Parathyroid adenoma (tissue), 2 donors: ENCODE results near the gene GPC6.

Experiments used
- H2AFZ ChIP-seq: fragments of 300-600 bp; sonication (generic); one replicate; pipeline ENCODE4 v1.7.0; 2017; ENCODE audit warnings: antibody characterized with exemption, mild to moderate bottlenecking
- H3K27ac ChIP-seq: fragments of 300-600 bp; sonication (generic); one replicate; pipeline ENCODE4 v1.7.0; 2017
- H3K27me3 ChIP-seq: fragments of 300-600 bp; sonication (generic); one replicate; pipeline ENCODE4 v1.7.0; 2017; ENCODE audit warnings: low read length; ENCODE audit not compliant: control insufficient read depth, insufficient read depth
- H3K36me3 ChIP-seq: fragments of 300-600 bp; sonication (generic); one replicate; pipeline ENCODE4 v1.7.0; 2017; ENCODE audit warnings: low read length; ENCODE audit not compliant: control insufficient read depth, insufficient read depth
- H3K4me1 ChIP-seq: fragments of 300-600 bp; sonication (generic); one replicate; pipeline ENCODE4 v1.7.0; 2017; ENCODE audit warnings: control low read depth
- H3K4me2 ChIP-seq: fragments of 300-600 bp; sonication (generic); one replicate; pipeline ENCODE4 v1.7.0; 2017; ENCODE audit warnings: low read length
- H3K4me3 ChIP-seq: fragments of 300-600 bp; sonication (generic); one replicate; pipeline ENCODE4 v1.7.0; 2017; ENCODE audit warnings: low read depth, low read length
- H3K79me2 ChIP-seq: fragments of 300-600 bp; sonication (generic); one replicate; pipeline ENCODE4 v1.7.0; 2017; ENCODE audit warnings: control low read depth
- H3K9ac ChIP-seq: fragments of 300-600 bp; sonication (generic); one replicate; pipeline ENCODE4 v1.7.0; 2017; ENCODE audit warnings: mild to moderate bottlenecking
- H3K9me3 ChIP-seq: fragments of 300-600 bp; sonication (generic); one replicate; pipeline ENCODE4 v1.7.0; 2017; ENCODE audit warnings: low read length; ENCODE audit not compliant: control insufficient read depth
- TF ChIP-seq, protein P1 (sequence below): fragments of 300-600 bp; sonication (generic); IDR thresholded peaks from one replicate; pipeline ENCODE4 v1.7.0; 2017; ENCODE audit warnings: antibody characterized with exemption, mild to moderate bottlenecking
- donor health status: primary hyperparathyroidism.

Gene GPC6

DNA sequence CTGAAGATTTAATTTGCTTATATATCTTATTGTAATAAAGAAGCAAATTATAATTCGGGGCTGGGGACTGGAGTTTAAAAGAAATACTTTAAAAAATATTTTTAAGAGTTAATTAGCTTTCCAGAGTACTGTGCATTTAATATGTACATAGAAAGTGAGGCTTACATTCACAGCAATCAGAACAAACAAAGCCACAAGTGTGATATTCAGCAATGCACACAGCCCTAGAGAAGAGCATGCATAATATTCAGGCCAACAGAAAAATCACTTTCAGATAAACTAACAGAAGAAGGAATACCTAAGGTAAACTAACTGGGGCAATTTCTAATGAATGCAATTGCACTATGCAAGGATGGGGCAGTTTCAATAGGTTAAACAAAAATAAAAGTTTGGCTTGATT lies 241.8 kb downstream of the GPC6 start:
- Histone ChIP-seq H3K36me3 (no peaks in the 10 kb centered on the region), H2AFZ (no peak overlapping the region), H3K27me3 (no peaks in the 10 kb centered on the region), H3K9ac (no peak overlapping the region), H3K4me3 (no peak overlapping the region), H3K27ac (no peak overlapping the region), H3K79me2 (no peaks in the 10 kb centered on the region), H3K4me2 (no peak overlapping the region), H3K9me3 (no peaks in the 10 kb centered on the region), H3K4me1 (no peaks in the 10 kb centered on the region)
- TF ChIP-seq, protein P1, sequence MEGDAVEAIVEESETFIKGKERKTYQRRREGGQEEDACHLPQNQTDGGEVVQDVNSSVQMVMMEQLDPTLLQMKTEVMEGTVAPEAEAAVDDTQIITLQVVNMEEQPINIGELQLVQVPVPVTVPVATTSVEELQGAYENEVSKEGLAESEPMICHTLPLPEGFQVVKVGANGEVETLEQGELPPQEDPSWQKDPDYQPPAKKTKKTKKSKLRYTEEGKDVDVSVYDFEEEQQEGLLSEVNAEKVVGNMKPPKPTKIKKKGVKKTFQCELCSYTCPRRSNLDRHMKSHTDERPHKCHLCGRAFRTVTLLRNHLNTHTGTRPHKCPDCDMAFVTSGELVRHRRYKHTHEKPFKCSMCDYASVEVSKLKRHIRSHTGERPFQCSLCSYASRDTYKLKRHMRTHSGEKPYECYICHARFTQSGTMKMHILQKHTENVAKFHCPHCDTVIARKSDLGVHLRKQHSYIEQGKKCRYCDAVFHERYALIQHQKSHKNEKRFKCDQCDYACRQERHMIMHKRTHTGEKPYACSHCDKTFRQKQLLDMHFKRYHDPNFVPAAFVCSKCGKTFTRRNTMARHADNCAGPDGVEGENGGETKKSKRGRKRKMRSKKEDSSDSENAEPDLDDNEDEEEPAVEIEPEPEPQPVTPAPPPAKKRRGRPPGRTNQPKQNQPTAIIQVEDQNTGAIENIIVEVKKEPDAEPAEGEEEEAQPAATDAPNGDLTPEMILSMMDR: no peak

DNA sequence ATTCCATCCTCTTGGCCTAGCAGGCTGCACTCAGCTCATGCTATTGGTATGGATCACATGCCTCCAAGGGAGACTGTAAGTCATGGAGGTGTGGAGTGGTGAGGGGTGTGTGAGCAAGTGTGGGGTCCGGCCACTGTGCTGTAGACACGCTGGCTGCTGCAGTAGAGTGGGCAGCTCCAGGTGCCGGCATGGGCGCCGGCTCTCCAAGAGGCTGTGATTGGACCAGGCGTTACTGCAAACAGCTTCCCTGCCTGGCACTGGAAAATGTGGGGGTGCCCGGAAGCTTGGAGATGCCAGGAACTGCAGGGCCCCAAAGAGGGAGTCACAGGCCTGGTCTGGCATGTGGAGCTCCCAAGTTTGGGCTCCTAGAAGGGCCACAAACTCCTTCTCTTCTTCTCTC lies 245.7 kb downstream of the GPC6 start:
- Histone ChIP-seq H2AFZ (no peak overlapping the region), H3K9ac (no peak overlapping the region), H3K4me2 (no peak overlapping the region), H3K4me1 (no peaks in the 10 kb centered on the region), H3K27ac (no peak overlapping the region), H3K27me3 (no peaks in the 10 kb centered on the region), H3K36me3 (no peaks in the 10 kb centered on the region), H3K4me3 (no peak overlapping the region), H3K79me2 (no peaks in the 10 kb centered on the region), H3K9me3 (no peaks in the 10 kb centered on the region)
- TF ChIP-seq, protein P1: no peak

DNA sequence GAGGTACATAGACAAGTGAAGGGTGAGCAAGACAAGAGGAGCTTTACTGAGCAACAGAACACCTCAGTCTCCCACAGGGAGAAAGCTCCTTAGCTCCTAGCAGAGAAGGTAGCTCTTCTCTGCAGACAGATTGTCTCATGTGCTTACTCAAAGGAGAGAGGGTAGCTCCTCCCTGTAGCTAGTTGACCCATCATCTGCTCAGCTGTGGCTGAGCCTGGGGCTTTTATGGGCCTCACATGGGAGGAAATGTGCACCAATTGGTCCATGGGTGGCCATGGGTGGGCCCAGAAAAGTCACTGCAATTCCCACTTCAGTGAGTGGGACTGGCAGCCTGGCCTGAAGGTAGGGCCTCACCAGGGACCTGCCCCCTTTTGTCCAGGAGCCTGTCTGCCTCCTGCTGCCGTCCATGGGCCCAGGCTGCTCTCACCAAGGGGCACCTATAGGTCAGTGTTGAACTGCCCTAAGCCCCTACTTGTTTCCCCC lies 246.2 kb downstream of the GPC6 start:
- H3K9ac ChIP-seq: no peak overlapping the region
- no peaks in the 10 kb centered on the region for H3K4me1 ChIP-seq
- no peaks in the 10 kb centered on the region for H3K36me3 ChIP-seq
- no peak overlapping the region for H2AFZ ChIP-seq
- no peaks in the 10 kb centered on the region for H3K9me3 ChIP-seq
- H3K27ac ChIP-seq: no peak overlapping the region
- H3K4me2 ChIP-seq: no peak overlapping the region
- H3K4me3 ChIP-seq: no peak overlapping the region
- no peaks in the 10 kb centered on the region for H3K27me3 ChIP-seq
- H3K79me2 ChIP-seq: no peaks in the 10 kb centered on the region
- TF ChIP-seq, protein P1: no peak

DNA sequence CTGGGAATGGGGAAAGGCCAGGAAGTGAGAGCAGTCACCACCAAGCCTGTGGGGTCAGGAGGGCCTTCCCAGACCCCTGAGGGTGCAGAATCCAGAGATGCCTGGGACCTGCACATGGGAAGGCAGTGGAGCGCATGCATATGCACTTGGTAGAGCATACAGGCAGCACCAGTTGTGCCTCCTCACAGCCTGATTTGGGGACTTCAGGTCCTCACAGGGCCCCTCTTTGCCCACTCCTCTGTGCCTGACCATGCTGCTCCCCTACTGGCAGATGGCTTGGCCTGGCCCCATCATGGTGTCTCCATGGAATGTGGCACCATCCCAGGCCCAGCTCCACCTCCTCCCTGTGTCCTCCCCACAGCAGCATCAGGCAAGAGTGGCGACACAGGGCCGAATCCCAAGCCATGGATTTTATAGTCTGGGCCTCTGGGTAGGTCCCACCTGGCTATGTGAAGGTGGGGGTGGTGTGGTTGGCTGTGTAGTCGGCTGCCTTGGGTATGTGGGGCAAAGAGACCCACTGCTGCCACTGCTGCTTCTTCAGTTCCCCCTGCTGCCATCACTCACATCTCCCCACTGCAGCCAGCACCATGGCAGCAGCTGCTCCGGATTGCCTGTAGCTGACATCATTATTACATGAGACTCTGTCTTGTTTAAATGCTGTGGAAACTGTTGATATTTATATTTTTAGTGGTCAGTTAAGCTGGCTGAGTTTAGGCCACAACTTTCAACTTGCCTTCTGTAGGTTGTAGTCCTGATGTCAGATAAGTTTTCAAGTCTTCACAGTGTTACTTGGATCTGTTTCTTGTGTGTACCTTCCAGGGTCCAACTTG lies 247.0 kb downstream of the GPC6 start:
- H3K9ac ChIP-seq: no peak overlapping the region

More for the DNA sequence above, 247.0 kb downstream of the GPC6 start:
- TF ChIP-seq, protein P1: no peak
- Histone ChIP-seq H3K9me3 (no peaks in the 10 kb centered on the region), H3K4me1 (no peaks in the 10 kb centered on the region), H3K36me3 (no peaks in the 10 kb centered on the region), H2AFZ (no peak overlapping the region), H3K27ac (no peak overlapping the region), H3K79me2 (no peaks in the 10 kb centered on the region), H3K27me3 (no peaks in the 10 kb centered on the region), H3K4me3 (no peak overlapping the region), H3K4me2 (no peak overlapping the region)
